ENCODE results near the gene CRAMP1. TPM values are rescaled to one million over a fixed set of nuclear protein-coding genes. Genes with fewer than 3 reads are reported as not detected.

The CRAMP1 gene
- total RNA-seq, 4 donors from 2014 or later: 9.0 to 15.1 (median 11.3) TPM

DNA sequence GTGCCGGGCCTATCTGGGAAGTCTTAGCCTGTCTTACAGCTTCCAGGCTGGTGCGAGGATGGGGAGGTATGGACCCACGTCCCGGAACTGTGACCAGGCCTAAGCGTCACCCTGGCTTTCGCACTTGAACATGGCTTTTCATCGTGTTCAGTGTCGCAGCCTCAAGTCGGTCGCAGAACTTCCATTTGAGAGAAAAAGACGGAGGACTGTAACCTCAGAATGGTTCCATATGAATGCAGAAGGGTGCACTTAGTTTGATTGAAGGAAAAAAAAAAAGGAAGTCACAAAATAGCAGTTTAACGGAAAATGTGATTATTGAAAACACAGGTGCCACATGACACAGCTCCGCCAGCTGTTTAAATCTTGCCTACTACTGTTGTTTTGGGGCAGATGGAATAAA is 35.7 kb downstream of the CRAMP1 start:
- H3K27ac ChIP-seq: no peak overlapping the region
- H3K27me3 ChIP-seq: no peaks in the 10 kb centered on the region
- TF ChIP-seq, protein P1, sequence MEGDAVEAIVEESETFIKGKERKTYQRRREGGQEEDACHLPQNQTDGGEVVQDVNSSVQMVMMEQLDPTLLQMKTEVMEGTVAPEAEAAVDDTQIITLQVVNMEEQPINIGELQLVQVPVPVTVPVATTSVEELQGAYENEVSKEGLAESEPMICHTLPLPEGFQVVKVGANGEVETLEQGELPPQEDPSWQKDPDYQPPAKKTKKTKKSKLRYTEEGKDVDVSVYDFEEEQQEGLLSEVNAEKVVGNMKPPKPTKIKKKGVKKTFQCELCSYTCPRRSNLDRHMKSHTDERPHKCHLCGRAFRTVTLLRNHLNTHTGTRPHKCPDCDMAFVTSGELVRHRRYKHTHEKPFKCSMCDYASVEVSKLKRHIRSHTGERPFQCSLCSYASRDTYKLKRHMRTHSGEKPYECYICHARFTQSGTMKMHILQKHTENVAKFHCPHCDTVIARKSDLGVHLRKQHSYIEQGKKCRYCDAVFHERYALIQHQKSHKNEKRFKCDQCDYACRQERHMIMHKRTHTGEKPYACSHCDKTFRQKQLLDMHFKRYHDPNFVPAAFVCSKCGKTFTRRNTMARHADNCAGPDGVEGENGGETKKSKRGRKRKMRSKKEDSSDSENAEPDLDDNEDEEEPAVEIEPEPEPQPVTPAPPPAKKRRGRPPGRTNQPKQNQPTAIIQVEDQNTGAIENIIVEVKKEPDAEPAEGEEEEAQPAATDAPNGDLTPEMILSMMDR (IDR thresholded peaks at IDR 0.05): no peak
- no peak for TF ChIP-seq EP300 (IDR thresholded peaks at IDR 0.05)
- no peak for TF ChIP-seq POLR2AphosphoS5 (IDR thresholded peaks at IDR 0.05)
- TF ChIP-seq POLR2A (IDR thresholded peaks at IDR 0.05): no peak
- ATAC-seq: no peak
- no peaks in the 10 kb centered on the region for H3K4me1 ChIP-seq
- 81 to 84% methylated on average over 4 to 11 of the region's 13 CpGs for WGBS, 2 donors (ENCODE audit: low coverage in 1 of 2)
- no peak overlapping the region for H3K4me3 ChIP-seq
- no peaks in the 10 kb centered on the region for H3K9me3 ChIP-seq
- peaks cover 0 to 89% of the 10 kb centered on the region in 2 donors for H3K36me3 ChIP-seq

DNA sequence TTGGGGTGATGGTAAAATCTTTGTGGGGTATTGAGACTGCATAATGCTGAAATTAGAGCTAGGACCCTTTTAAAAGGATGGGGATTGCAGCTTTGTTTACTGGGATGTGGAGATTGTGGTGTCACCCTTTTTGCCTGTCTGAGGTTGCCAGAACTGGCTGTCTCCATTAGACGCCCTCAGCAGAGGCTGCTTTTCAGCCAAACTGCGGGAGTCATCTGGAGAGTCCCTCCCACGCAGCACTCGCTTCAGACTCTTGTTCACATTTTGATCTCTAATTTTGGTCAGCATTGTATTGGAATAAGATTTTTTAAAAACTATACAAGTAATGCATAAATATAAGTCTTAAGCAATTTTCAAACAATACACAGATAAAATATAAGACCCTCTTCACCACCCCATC is 38.0 kb downstream of the CRAMP1 start:
- 64 to 80% methylated on average over 1 to 4 of the region's 4 CpGs for WGBS, 2 donors (ENCODE audit: low coverage in 1 of 2)
- Histone ChIP-seq H3K4me3 (no peak overlapping the region), H3K36me3 (peaks cover 0 to 89% of the 10 kb centered on the region in 2 donors), H3K27ac (no peak overlapping the region), H3K4me1 (no peaks in the 10 kb centered on the region), H3K9me3 (no peaks in the 10 kb centered on the region), H3K27me3 (no peaks in the 10 kb centered on the region)
- no peak for TF ChIP-seq POLR2A (IDR thresholded peaks at IDR 0.05)
- no peak for TF ChIP-seq POLR2AphosphoS5 (IDR thresholded peaks at IDR 0.05)
- no peak for TF ChIP-seq EP300 (IDR thresholded peaks at IDR 0.05)
- TF ChIP-seq, protein P1 (IDR thresholded peaks at IDR 0.05): no peak
- ATAC-seq: no peak

DNA sequence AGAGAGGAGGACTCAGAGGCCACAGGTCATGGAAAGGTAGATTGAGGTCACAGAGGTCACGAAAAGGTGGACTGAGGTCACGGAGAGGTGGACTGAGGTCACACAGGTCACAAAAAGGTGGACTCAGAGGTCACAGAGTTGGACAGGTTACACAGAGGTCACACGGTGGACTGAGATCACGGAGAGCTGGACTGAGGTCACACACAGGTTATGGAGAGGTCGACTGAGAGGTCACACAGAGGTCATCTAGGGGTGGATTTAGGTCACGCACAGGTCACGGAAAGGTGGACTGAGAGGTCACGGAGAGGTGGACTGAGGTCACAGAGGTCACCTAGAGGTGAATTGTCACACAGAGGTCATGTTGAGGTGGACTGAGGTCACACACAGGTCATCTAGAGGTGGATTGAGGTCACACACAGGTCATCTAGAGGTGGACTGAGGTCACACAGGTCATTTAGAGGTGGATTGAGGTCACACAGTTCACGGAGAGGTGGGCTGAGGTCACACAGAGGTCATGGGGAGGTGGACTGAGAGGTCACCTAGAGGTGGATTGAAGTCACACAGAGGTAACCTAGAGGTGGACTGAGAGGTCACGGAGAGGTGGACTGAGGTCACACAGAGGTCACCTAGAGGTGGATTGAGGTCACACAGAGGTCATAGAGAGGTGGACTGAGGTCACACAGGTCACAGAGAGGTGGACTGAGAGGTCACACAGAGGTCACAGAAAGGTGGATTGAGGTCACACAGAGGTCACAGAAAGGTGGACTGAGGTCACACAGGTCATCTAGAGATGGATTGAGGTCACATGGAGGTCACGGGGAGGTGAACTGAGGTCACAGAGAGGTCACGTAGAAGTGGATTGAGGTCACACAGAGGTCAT is 39.2 kb downstream of the CRAMP1 start:
- peaks cover 0 to 89% of the 10 kb centered on the region in 2 donors for H3K36me3 ChIP-seq
- H3K4me1 ChIP-seq: no peaks in the 10 kb centered on the region
- TF ChIP-seq EP300 (IDR thresholded peaks at IDR 0.05): no peak
- no peak for TF ChIP-seq POLR2A (IDR thresholded peaks at IDR 0.05)
- no peak for TF ChIP-seq POLR2AphosphoS5 (IDR thresholded peaks at IDR 0.05)
- TF ChIP-seq, protein P1 (IDR thresholded peaks at IDR 0.05): no peak
- H3K4me3 ChIP-seq: no peak overlapping the region
- WGBS, 2 donors (ENCODE audit: low coverage in 1 of 2): 75 to 85% methylated on average over 5 to 12 of the region's 12 CpGs
- H3K27me3 ChIP-seq: no peaks in the 10 kb centered on the region
- no peak for ATAC-seq
- no peaks in the 10 kb centered on the region for H3K9me3 ChIP-seq
- H3K27ac ChIP-seq: no peak overlapping the region

- 100% methylated on average over 1 of the region's 1 CpG for WGBS, 2 donors (ENCODE audit: low coverage in 1 of 2)
- ATAC-seq: no peak
- Histone ChIP-seq H3K4me1 (no peaks in the 10 kb centered on the region), H3K9me3 (no peaks in the 10 kb centered on the region), H3K4me3 (no peak overlapping the region), H3K27me3 (no peaks in the 10 kb centered on the region), H3K36me3 (peaks cover 0 to 89% of the 10 kb centered on the region in 2 donors), H3K27ac (no peak overlapping the region)
- TF ChIP-seq, protein P1 (IDR thresholded peaks at IDR 0.05): no peak
- TF ChIP-seq EP300 (IDR thresholded peaks at IDR 0.05) (no peak), POLR2AphosphoS5 (IDR thresholded peaks at IDR 0.05) (no peak)
These were observed 39.8 kb downstream of the CRAMP1 start for GRCh38 chr16:1651974-1652312.

DNA sequence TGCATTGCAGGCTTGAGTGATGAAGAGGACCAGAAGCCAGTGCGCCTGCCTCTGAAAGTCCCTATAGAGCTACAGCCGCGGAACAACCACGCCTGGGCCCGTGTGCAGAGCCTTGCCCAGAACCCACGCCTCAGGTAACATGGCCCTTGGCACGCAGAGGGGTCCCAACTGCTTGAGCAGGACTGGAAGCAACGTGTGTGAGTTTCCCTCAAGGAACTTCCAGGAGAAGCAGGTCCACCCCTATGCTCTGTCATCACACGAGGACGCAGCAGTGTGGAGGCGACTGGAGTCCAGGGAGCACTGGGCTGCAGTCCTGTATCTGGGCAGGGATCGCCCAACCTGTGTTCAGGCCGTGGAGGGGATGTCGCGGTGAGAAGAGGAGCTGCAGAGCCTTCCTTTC is 40.9 kb downstream of the CRAMP1 start:
- Histone ChIP-seq H3K27me3 (no peaks in the 10 kb centered on the region), H3K4me1 (no peaks in the 10 kb centered on the region), H3K27ac (no peak overlapping the region), H3K36me3 (peaks cover 0 to 89% of the 10 kb centered on the region in 2 donors), H3K9me3 (no peaks in the 10 kb centered on the region), H3K4me3 (no peak overlapping the region)
- ATAC-seq: no peak
- no CpG with 5 or more reads among the region's 15 CpGs for WGBS, 2 donors (ENCODE audit: low coverage in 1 of 2)
- TF ChIP-seq EP300 (IDR thresholded peaks at IDR 0.05) (no peak), POLR2AphosphoS5 (IDR thresholded peaks at IDR 0.05) (no peak), POLR2A (IDR thresholded peaks at IDR 0.05) (no peak)
- TF ChIP-seq, protein P1 (IDR thresholded peaks at IDR 0.05): no peak

Measured in gastroesophageal sphincter (tissue), 4 donors.